Mesenchymal stem cell (in vitro differentiated cells and primary cell): ENCODE results near the gene IL17C.

Experiments used
- DNase-seq: peaks from one replicate; pipeline ENCODE4 v3.0.0-alpha.2; 2013
- H2AFZ ChIP-seq: one replicate; pipeline ENCODE4 v1.6.1; 2013; ENCODE audit warnings: low read depth, mild to moderate bottlenecking, control low read depth, inconsistent platforms, low read length, moderate library complexity
- H2AK5ac ChIP-seq: 2 replicates; pipeline ENCODE4 v1.6.1; 2013; ENCODE audit warnings: low read length, moderate library complexity, mild to moderate bottlenecking, inconsistent platforms; ENCODE audit not compliant: severe bottlenecking
- H2BK120ac ChIP-seq: one replicate; pipeline ENCODE4 v1.6.1; 2013; ENCODE audit warnings: low read depth, mild to moderate bottlenecking, inconsistent platforms, low read length, moderate library complexity
- H2BK12ac ChIP-seq, 2 experiments: one replicate each; pipeline ENCODE4 v1.6.1; 2013; ENCODE audit warnings: inconsistent platforms in 2 of 2, low read length in 2 of 2, mild to moderate bottlenecking in 2 of 2, moderate library complexity in 2 of 2, control low read depth in 1 of 2
- H2BK15ac ChIP-seq: one replicate; pipeline ENCODE4 v1.6.1; 2013; ENCODE audit warnings: mild to moderate bottlenecking, low read depth, inconsistent platforms; ENCODE audit not compliant: poor library complexity, severe bottlenecking
- H2BK5ac ChIP-seq: 2 replicates; pipeline ENCODE4 v1.6.1; 2013; ENCODE audit warnings: low read depth, mild to moderate bottlenecking, low read length, control low read depth, inconsistent platforms; ENCODE audit not compliant: poor library complexity, severe bottlenecking
- H3K14ac ChIP-seq, 2 experiments: one replicate each; pipeline ENCODE4 v1.6.1; 2013; ENCODE audit warnings: inconsistent platforms in 2 of 2, low read length in 2 of 2, control low read depth in 1 of 2, mild to moderate bottlenecking in 1 of 2, moderate library complexity in 1 of 2
- H3K18ac ChIP-seq, 2 experiments: one replicate each; pipeline ENCODE4 v1.6.1; 2013; ENCODE audit warnings: inconsistent platforms in 2 of 2, low read length in 2 of 2, control low read depth in 1 of 2, low read depth in 1 of 2, mild to moderate bottlenecking in 1 of 2
- H3K23ac ChIP-seq, 2 experiments: one replicate each; pipeline ENCODE4 v1.6.1; 2013; ENCODE audit warnings: inconsistent platforms in 2 of 2, low read length in 2 of 2, mild to moderate bottlenecking in 2 of 2, moderate library complexity in 2 of 2, control low read depth in 1 of 2
- H3K27ac ChIP-seq: 2 replicates; pipeline ENCODE4 v1.5.1; 2013; ENCODE audit warnings: mild to moderate bottlenecking, moderate library complexity, low read length, control low read depth, inconsistent platforms; ENCODE audit not compliant: poor library complexity, severe bottlenecking
- H3K27me3 ChIP-seq, 2 experiments: 2 replicates each; pipeline versions ENCODE4 v1.6.1 to v1.7.0; 2013; ENCODE audit warnings: low read length in 2 of 2, mild to moderate bottlenecking in 2 of 2, moderate library complexity in 2 of 2, control low read depth in 1 of 2, inconsistent platforms in 1 of 2; ENCODE audit not compliant: control insufficient read depth in 1 of 2, insufficient read depth in 1 of 2
- H3K36me3 ChIP-seq, 2 experiments: 2 replicates each; pipeline versions ENCODE4 v1.6.1 to v1.7.0; 2013; ENCODE audit warnings: low read length in 2 of 2, control low read depth in 1 of 2, inconsistent platforms in 1 of 2, low read depth in 1 of 2, mild to moderate bottlenecking in 1 of 2; ENCODE audit not compliant: insufficient read depth in 2 of 2, control insufficient read depth in 1 of 2
- H3K4ac ChIP-seq, 2 experiments: one replicate each; pipeline ENCODE4 v1.6.1; 2013; ENCODE audit warnings: inconsistent platforms in 2 of 2, low read length in 2 of 2, mild to moderate bottlenecking in 2 of 2, moderate library complexity in 2 of 2, control low read depth in 1 of 2, low read depth in 1 of 2
- H3K4me1 ChIP-seq: 2 replicates; pipeline ENCODE4 v1.6.1; 2013; ENCODE audit warnings: low read depth, low read length, control low read depth; ENCODE audit not compliant: control insufficient read depth, insufficient read depth
- H3K4me2 ChIP-seq: 2 replicates; pipeline ENCODE4 v1.6.1; 2013; ENCODE audit warnings: low read length, mild to moderate bottlenecking, inconsistent platforms; ENCODE audit not compliant: poor library complexity, severe bottlenecking
- H3K4me3 ChIP-seq, 2 experiments: 2 replicates each; pipeline versions ENCODE4 v1.5.1 to v1.7.0; 2013; ENCODE audit warnings: low read length in 2 of 2, mild to moderate bottlenecking in 2 of 2, control low read depth in 1 of 2, low read depth in 1 of 2; ENCODE audit not compliant: insufficient read depth in 1 of 2
- H3K79me1 ChIP-seq: replicated peaks from 2 replicates; pipeline ENCODE4 v1.6.1; 2013; ENCODE audit warnings: mild to moderate bottlenecking, control low read depth, low read length, inconsistent platforms; ENCODE audit not compliant: poor library complexity, severe bottlenecking
- H3K9ac ChIP-seq: 2 replicates; pipeline ENCODE4 v1.7.0; 2013; ENCODE audit warnings: mild to moderate bottlenecking, low read length, moderate library complexity
- H3K9me3 ChIP-seq: 2 replicates; pipeline ENCODE4 v1.7.0; 2013; ENCODE audit warnings: mild to moderate bottlenecking, low read length; ENCODE audit not compliant: control insufficient read depth
- H4K8ac ChIP-seq: one replicate; pipeline ENCODE4 v1.6.1; 2013; ENCODE audit warnings: inconsistent platforms, mild to moderate bottlenecking, low read length, moderate library complexity
- H4K91ac ChIP-seq: one replicate; pipeline ENCODE4 v1.6.1; 2013; ENCODE audit warnings: mild to moderate bottlenecking, low read length, inconsistent platforms
- WGBS: methylation state at CpG from one replicate; pipeline ENCODE4 v1.1.7; 2013; ENCODE audit warnings: mixed read lengths; 5-methylcytosine and 5-hydroxymethylcytosine counted together

The IL17C gene

DNA sequence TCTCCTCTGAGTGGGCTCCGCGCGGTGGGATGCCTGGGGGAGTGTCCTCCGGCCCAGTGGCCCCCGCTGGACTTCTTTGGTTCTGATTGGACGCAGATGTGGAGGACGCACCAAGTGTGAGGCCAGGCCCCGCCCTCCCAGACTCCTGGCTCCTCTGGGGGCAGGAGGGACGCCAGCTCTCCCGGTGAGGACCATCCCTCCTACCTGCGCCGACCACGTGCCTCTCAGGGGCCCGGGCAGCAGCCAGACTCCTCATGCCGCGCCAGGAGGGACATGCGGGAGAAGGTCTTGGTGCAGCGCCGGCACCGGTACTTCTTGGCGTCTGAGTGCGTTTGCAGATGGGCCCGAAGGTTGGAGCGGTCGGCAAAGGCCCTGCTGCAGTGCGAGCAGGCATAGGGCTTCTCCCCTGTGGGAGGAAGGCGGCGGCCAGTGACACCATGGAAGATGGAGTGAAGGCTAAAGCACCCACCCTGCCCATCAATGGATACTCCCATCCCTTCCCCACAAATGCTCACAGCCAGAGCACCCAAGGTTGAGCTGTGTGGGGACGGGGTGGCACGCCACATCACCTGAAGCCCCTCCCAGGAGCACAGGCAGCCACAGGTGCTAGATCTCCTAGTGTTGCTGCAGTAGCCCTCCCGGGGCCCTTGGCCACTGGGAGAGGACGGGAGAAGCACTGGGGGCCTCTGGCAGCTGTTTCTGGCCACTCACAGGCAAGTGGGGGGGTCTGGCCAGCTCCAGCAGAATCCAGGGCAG, 40.0 kb downstream of the IL17C start:
- Histone ChIP-seq H3K9ac (no peak overlapping the region), H3K23ac (no peak overlapping the region), H3K4me2 (no peak overlapping the region), H3K18ac (no peak overlapping the region), H2BK12ac (no peak overlapping the region), H3K4ac (no peak overlapping the region), H3K9me3 (no peaks in the 10 kb centered on the region), H3K4me3 (no peak overlapping the region), H2AK5ac (no peak overlapping the region), H2AFZ (no peak overlapping the region), H3K27me3 (peaks cover 20 to 48% of the 10 kb centered on the region in 2 experiments), H4K91ac (no peak overlapping the region), H3K14ac (no peak overlapping the region), H2BK120ac (no peak overlapping the region), H3K36me3 (peaks cover 17 to 19% of the 10 kb centered on the region in 2 experiments), H3K4me1 (peaks cover 8% of the 10 kb centered on the region), H3K79me1 (no peaks in the 10 kb centered on the region), H4K8ac (no peak overlapping the region), H3K27ac (no peak overlapping the region), H2BK15ac (no peak overlapping the region), H2BK5ac (no peak overlapping the region)
- 91% methylated on average over 32 of the region's 32 CpGs for WGBS
- DNase-seq, result no peak

DNA sequence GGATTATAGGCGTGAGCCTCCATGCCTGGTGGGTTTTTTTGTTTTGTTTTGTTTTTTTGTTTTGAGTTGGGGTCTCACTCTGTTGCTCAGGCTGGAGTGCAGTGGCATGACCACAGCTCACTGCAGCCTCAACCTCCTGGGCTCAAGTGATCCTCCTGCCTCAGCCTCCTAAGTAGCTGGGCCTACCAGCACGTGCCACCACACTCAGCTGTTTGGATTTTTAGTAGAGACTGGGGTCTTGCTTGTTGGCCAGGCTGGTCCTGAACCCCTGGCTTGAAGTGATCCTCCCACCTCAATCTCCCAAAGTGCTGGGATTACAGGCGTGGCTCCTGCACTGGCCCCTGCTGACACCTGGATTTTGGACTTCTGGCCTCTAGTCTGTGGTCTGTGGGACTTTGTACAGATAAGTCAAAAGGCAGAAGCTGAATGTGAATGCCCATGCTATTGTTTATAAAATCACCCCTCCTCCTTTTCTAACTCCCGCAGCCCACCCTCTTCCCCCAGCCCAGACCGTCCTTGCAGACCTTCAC, 42.2 kb downstream of the IL17C start:
- H4K91ac ChIP-seq, result no peak overlapping the region
- DNase-seq, result no peak
- H3K27me3 ChIP-seq, result peaks cover 39 to 64% of the 10 kb centered on the region in 2 experiments
- 96% methylated on average over 3 of the region's 5 CpGs for WGBS
- no peak overlapping the region for H3K18ac ChIP-seq
- no peak overlapping the region for H3K14ac ChIP-seq
- H3K4ac ChIP-seq, result no peak overlapping the region
- no peak overlapping the region for H2BK120ac ChIP-seq
- no peak overlapping the region for H3K4me2 ChIP-seq
- H2BK12ac ChIP-seq, result no peak overlapping the region
- no peak overlapping the region for H3K4me3 ChIP-seq
- H3K9me3 ChIP-seq, result no peaks in the 10 kb centered on the region
- H2BK15ac ChIP-seq, result no peak overlapping the region
- H2AFZ ChIP-seq, result no peak overlapping the region
- H3K4me1 ChIP-seq, result peaks cover 15% of the 10 kb centered on the region
- no peaks in the 10 kb centered on the region for H3K79me1 ChIP-seq
- no peak overlapping the region for H2AK5ac ChIP-seq
- H3K23ac ChIP-seq, result no peak overlapping the region
- no peak overlapping the region for H3K27ac ChIP-seq
- no peak overlapping the region for H4K8ac ChIP-seq
- no peak overlapping the region for H3K9ac ChIP-seq
- peaks cover 3 to 12% of the 10 kb centered on the region in 2 experiments for H3K36me3 ChIP-seq
- no peak overlapping the region for H2BK5ac ChIP-seq

DNA sequence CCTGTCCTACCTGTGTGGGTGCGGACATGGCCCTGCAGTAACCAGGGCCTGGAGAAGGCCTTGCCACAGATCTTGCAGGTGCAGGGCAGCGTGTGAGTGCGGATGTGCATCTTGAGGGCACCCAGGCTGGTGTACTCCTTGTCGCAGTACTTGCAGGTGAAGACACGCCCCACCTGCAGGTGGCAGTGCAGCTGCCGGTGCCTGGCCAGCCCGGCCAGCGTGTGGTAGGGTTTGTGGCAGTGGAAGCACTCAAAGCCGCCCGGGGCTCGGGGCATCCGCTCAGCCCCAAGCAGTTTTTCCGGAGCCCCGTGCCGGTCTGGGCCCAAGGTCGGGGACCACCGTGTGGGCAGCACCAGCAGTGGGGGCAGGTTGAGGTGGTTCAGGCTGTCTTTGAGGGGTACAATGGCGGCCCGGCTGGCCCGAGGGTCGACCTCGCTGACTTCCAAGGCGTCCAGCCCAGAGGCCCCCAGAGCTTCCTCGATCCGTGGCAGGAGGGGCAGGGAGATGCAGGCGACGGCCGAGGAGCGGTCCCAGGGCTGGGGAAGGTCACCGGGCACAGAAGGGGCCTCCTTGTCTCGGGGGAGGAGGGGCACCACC, 42.8 kb downstream of the IL17C start:
- no peaks in the 10 kb centered on the region for H3K79me1 ChIP-seq
- H4K8ac ChIP-seq, result no peak overlapping the region
- H3K27me3 ChIP-seq, result peaks cover 45 to 67% of the 10 kb centered on the region in 2 experiments
- no peak overlapping the region for H3K14ac ChIP-seq
- no peak overlapping the region for H2AFZ ChIP-seq
- H2AK5ac ChIP-seq, result no peak overlapping the region
- H3K27ac ChIP-seq, result no peak overlapping the region
- H3K18ac ChIP-seq, result no peak overlapping the region
- no peak overlapping the region for H2BK120ac ChIP-seq
- H3K36me3 ChIP-seq, result peaks cover 3 to 9% of the 10 kb centered on the region in 2 experiments
- no peak overlapping the region for H3K4ac ChIP-seq
- no peak overlapping the region for H4K91ac ChIP-seq
- H2BK15ac ChIP-seq, result no peak overlapping the region
- H2BK5ac ChIP-seq, result no peak overlapping the region
- no peak overlapping the region for H2BK12ac ChIP-seq
- H3K9me3 ChIP-seq, result no peaks in the 10 kb centered on the region
- H3K4me2 ChIP-seq, result no peak overlapping the region
- H3K23ac ChIP-seq, result no peak overlapping the region
- no peak for DNase-seq
- H3K4me1 ChIP-seq, result peaks cover 21% of the 10 kb centered on the region
- WGBS, result 79% methylated on average over 31 of the region's 31 CpGs
- H3K9ac ChIP-seq, result no peak overlapping the region
- H3K4me3 ChIP-seq, result no peak overlapping the region

DNA sequence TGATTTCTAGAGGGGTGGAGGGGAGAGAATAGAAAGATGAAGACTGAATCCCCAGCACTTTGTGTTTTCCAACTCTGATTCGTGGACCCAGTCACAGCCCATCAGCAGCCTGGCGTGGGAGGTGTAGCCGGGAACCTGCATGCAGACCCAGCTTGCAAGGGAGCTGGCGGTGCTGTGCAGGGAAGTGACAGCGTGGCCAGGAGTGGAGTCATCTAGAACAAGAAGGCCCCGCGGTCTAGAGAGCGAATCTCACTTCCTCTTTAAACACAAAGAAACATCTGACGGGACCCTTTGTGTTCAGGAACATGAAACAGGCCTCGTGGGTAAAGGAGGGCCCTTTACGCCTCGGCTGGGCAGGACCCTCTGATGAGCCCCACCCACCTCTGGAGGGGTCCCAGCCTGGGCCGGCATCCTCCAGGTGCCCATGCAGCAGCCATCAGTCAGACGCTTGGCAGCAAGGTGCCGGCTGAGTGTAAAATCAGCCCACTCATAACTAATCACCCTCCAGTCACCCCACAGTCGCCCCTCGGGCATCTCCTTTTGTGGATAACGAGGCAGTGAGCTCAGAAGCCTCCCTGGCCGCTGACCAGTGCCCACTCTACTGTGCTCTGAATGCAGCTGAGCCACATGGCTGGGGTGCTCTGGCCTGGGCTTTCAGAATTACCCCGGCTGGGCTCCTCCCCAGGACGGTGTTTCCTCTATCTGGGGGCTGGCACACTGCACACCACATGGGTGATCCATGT, 43.5 kb downstream of the IL17C start:
- H2AK5ac ChIP-seq, result no peak overlapping the region
- no peak overlapping the region for H3K14ac ChIP-seq
- no peaks in the 10 kb centered on the region for H3K9me3 ChIP-seq
- H3K79me1 ChIP-seq, result no peaks in the 10 kb centered on the region
- no peak overlapping the region for H3K4me3 ChIP-seq
- no peak overlapping the region for H3K27ac ChIP-seq
- no peak overlapping the region for H2BK5ac ChIP-seq
- H3K18ac ChIP-seq, result no peak overlapping the region
- peak overlapping the region; percentile 63 for H4K8ac ChIP-seq
- no peak overlapping the region for H2BK120ac ChIP-seq
- no peak overlapping the region for H3K4me2 ChIP-seq
- H2BK15ac ChIP-seq, result no peak overlapping the region
- peaks cover 0 to 5% of the 10 kb centered on the region in 2 experiments for H3K36me3 ChIP-seq
- H3K4me1 ChIP-seq, result peaks cover 28% of the 10 kb centered on the region
- H3K27me3 ChIP-seq, result peaks cover 48 to 62% of the 10 kb centered on the region in 2 experiments
- no peak overlapping the region for H3K23ac ChIP-seq
- no peak overlapping the region for H3K4ac ChIP-seq
- no peak overlapping the region for H3K9ac ChIP-seq
- no peak overlapping the region for H2AFZ ChIP-seq
- 85% methylated on average over 21 of the region's 21 CpGs for WGBS
- H4K91ac ChIP-seq, result no peak overlapping the region
- H2BK12ac ChIP-seq, result no peak overlapping the region
- DNase-seq, result no peak
